ENCODE data around the gene MARCHF10.

MARCHF10 gene

GRCh38 chr17:62653826-62654761 lies 154.0 kb downstream of the MARCHF10 start:
- no peak for DNase-seq

- peak; percentile 97 for DNase-seq
Observed at GRCh38 chr17:62653002-62653825, 154.9 kb downstream of the MARCHF10 start.

GRCh38 chr17:62652251-62653001 lies 155.7 kb downstream of the MARCHF10 start:
- DNase-seq: peak; percentile 79

Data from activated CD8-positive, alpha-beta memory T cell treated with anti-CD3 and anti-CD28 coated beads for 24 hours (primary cell).